H9 (cell line): Measurements from ENCODE around the gene SIPA1L3. TPM values are rescaled to one million over a fixed set of nuclear protein-coding genes. Genes with fewer than 3 reads are reported as not detected.

Source experiments
- DNase-seq: peaks from one replicate; pipeline ENCODE4 v3.0.0-alpha.2; 2017
- H2AFZ ChIP-seq: one replicate; pipeline ENCODE4 v1.6.1; 2013; ENCODE audit warnings: mild to moderate bottlenecking, low read length, control low read depth, moderate library complexity
- H2AK5ac ChIP-seq: 2 replicates; pipeline ENCODE4 v1.6.1; 2013; ENCODE audit warnings: low read length, control low read depth, mixed read lengths; ENCODE audit not compliant: insufficient read length
- H2BK120ac ChIP-seq: one replicate; pipeline ENCODE4 v1.6.1; 2013; ENCODE audit warnings: low read depth, mild to moderate bottlenecking, low read length, control low read depth, inconsistent platforms; ENCODE audit not compliant: poor library complexity, severe bottlenecking
- H2BK12ac ChIP-seq: 2 replicates; pipeline ENCODE4 v1.6.1; 2013; ENCODE audit warnings: low read length, control low read depth, mixed read lengths, low read depth; ENCODE audit not compliant: insufficient read length
- H2BK15ac ChIP-seq: 2 replicates; pipeline ENCODE4 v1.6.1; 2013; ENCODE audit warnings: low read depth, low read length, control low read depth
- H2BK20ac ChIP-seq: one replicate; pipeline ENCODE4 v1.6.1; 2013; ENCODE audit warnings: low read depth, mild to moderate bottlenecking, low read length, control low read depth, inconsistent platforms; ENCODE audit not compliant: poor library complexity, severe bottlenecking
- H2BK5ac ChIP-seq: 2 replicates; pipeline ENCODE4 v1.6.1; 2013; ENCODE audit warnings: low read length, control low read depth, mixed read lengths; ENCODE audit not compliant: insufficient read length
- H3K14ac ChIP-seq: 2 replicates; pipeline ENCODE4 v1.6.1; 2013; ENCODE audit warnings: low read length, control low read depth; ENCODE audit not compliant: insufficient read depth
- H3K18ac ChIP-seq: 2 replicates; pipeline ENCODE4 v1.6.1; 2013; ENCODE audit warnings: low read depth, mild to moderate bottlenecking, mixed read lengths, low read length, control low read depth; ENCODE audit not compliant: insufficient read length
- H3K23ac ChIP-seq: 2 replicates; pipeline ENCODE4 v1.6.1; 2013; ENCODE audit warnings: low read length, control low read depth, mixed read lengths, low read depth; ENCODE audit not compliant: insufficient read length
- H3K23me2 ChIP-seq: 2 replicates; pipeline ENCODE4 v1.6.1; 2013; ENCODE audit warnings: low read depth, mild to moderate bottlenecking, mixed read lengths, low read length, control low read depth; ENCODE audit not compliant: insufficient read length, poor library complexity, severe bottlenecking
- H3K27ac ChIP-seq: 2 replicates; pipeline ENCODE4 v1.5.1; 2013; ENCODE audit warnings: low read length, control low read depth, mixed read lengths, low read depth; ENCODE audit not compliant: insufficient read length
- H3K27me3 ChIP-seq: 2 replicates; pipeline ENCODE4 v1.6.1; 2013; ENCODE audit warnings: low read length, control low read depth, inconsistent platforms; ENCODE audit not compliant: insufficient read depth
- H3K4ac ChIP-seq: 2 replicates; pipeline ENCODE4 v1.6.1; 2013; ENCODE audit warnings: low read depth, mild to moderate bottlenecking, control low read depth, inconsistent platforms, low read length, moderate library complexity
- H3K4me1 ChIP-seq: 2 replicates; pipeline ENCODE4 v1.6.1; 2013; ENCODE audit warnings: low read length, control low read depth, inconsistent platforms; ENCODE audit not compliant: insufficient read depth
- H3K4me2 ChIP-seq: 2 replicates; pipeline ENCODE4 v1.6.1; 2013; ENCODE audit warnings: low read length, control low read depth, mixed read lengths; ENCODE audit not compliant: insufficient read length, insufficient read depth
- H3K56ac ChIP-seq: 2 replicates; pipeline ENCODE4 v1.6.1; 2013; ENCODE audit warnings: low read depth, mild to moderate bottlenecking, mixed read lengths, low read length, control low read depth; ENCODE audit not compliant: insufficient read length
- H3K79me1 ChIP-seq: 2 replicates; pipeline ENCODE4 v1.6.1; 2013; ENCODE audit warnings: low read depth, mild to moderate bottlenecking, moderate library complexity, low read length, control low read depth, inconsistent platforms; ENCODE audit not compliant: insufficient read depth, poor library complexity, severe bottlenecking
- H3K79me2 ChIP-seq: 2 replicates; pipeline ENCODE4 v1.6.1; 2013; ENCODE audit warnings: low read length, control low read depth, inconsistent platforms; ENCODE audit not compliant: insufficient read depth
- H3K9ac ChIP-seq: 2 replicates; pipeline ENCODE4 v1.6.1; 2013; ENCODE audit warnings: low read length, control low read depth, mixed read lengths; ENCODE audit not compliant: insufficient read length; ENCODE audit errors: extremely low read depth
- H3K9me3 ChIP-seq: one replicate; pipeline ENCODE4 v1.6.1; 2013; ENCODE audit warnings: low read depth, low read length, inconsistent platforms; ENCODE audit not compliant: control insufficient read depth
- H3T11ph ChIP-seq: one replicate; pipeline ENCODE4 v1.6.1; 2013; ENCODE audit warnings: mild to moderate bottlenecking, low read length, control low read depth, inconsistent platforms
- H4K20me1 ChIP-seq: one replicate; pipeline ENCODE4 v1.6.1; 2013; ENCODE audit not compliant: control insufficient read depth, insufficient read length, insufficient read depth
- H4K5ac ChIP-seq: 2 replicates; pipeline ENCODE4 v1.6.1; 2013; ENCODE audit warnings: low read depth, mild to moderate bottlenecking, mixed read lengths, low read length, control low read depth; ENCODE audit not compliant: insufficient read length
- H4K8ac ChIP-seq: replicated peaks from 2 replicates; pipeline ENCODE4 v1.6.1; 2013; ENCODE audit warnings: low read length, control low read depth, mixed read lengths, low read depth; ENCODE audit not compliant: insufficient read length
- H4K91ac ChIP-seq: 2 replicates; pipeline ENCODE4 v1.6.1; 2013; ENCODE audit warnings: low read depth, mild to moderate bottlenecking, moderate library complexity, mixed read lengths, low read length, control low read depth; ENCODE audit not compliant: insufficient read length
- H3K27ac Mint-ChIP-seq, 3 experiments: 2 replicates in 2 of 3; 3 replicates in 1 of 3; pipeline ENCODE4 v1.8.0; 2020 to 2021; ENCODE audit warnings: mixed read lengths in 3 of 3, mild to moderate bottlenecking in 1 of 3, moderate library complexity in 1 of 3
- H3K27me3 Mint-ChIP-seq: 2 replicates; pipeline ENCODE4 v1.8.0; 2021; ENCODE audit warnings: low read depth, mild to moderate bottlenecking, moderate library complexity, mixed read lengths
- H3K36me3 Mint-ChIP-seq, 3 experiments: 2 replicates in 2 of 3; 3 replicates in 1 of 3; pipeline ENCODE4 v1.8.0; 2020 to 2021; ENCODE audit warnings: low read depth in 3 of 3, mixed read lengths in 3 of 3; ENCODE audit not compliant: insufficient read depth in 1 of 3
- H3K4me1 Mint-ChIP-seq, 2 experiments: 2 replicates each; pipeline ENCODE4 v1.8.0; 2020; ENCODE audit warnings: mixed read lengths in 2 of 2
- H3K4me3 Mint-ChIP-seq, 2 experiments: 2 replicates in 1 of 2; 3 replicates in 1 of 2; pipeline ENCODE4 v1.8.0; 2020 to 2021; ENCODE audit warnings: mild to moderate bottlenecking in 2 of 2, mixed read lengths in 2 of 2, moderate library complexity in 1 of 2
- H3K9me3 Mint-ChIP-seq, 2 experiments: 2 replicates in 1 of 2; 3 replicates in 1 of 2; pipeline ENCODE4 v1.8.0; 2020; ENCODE audit warnings: mild to moderate bottlenecking in 2 of 2, mixed read lengths in 2 of 2, moderate library complexity in 1 of 2
- CTCF ChIP-seq: fragments of 200-600 bp; sonication (generic); conservative IDR thresholded peaks from 3 replicates; pipeline ENCODE4 v1.8.0; 2021; ENCODE audit warnings: antibody characterized with exemption, mild to moderate bottlenecking
- WGBS: extraction: QIAGEN DNeasy Blood & Tissue Kit; methylation state at CpG from one replicate; pipeline ENCODE4 v1.1.7; 2013; ENCODE audit warnings: missing lambda C conversion rate, low lambda C conversion rate, mixed read lengths; ENCODE audit not compliant: insufficient read length; ENCODE audit errors: extremely low coverage; 5-methylcytosine and 5-hydroxymethylcytosine counted together
- total RNA-seq: library from RNA; stranded (reverse); gene quantifications from 2 replicates; pipeline ENCODE4 v1.2.1, GENCODE V29; 2021

Gene SIPA1L3
- total RNA-seq, 1 experiment from 2014 or later, result 40.1 TPM

- H3K23me2 ChIP-seq, result peaks cover 2% of the 10 kb centered on the region
- H3K9me3 Mint-ChIP-seq, result no peaks in the 10 kb centered on the region
- H3T11ph ChIP-seq, result no peak overlapping the region
- H3K27ac ChIP-seq, result no peak overlapping the region
- H3K23ac ChIP-seq, result no peak overlapping the region
- H3K36me3 Mint-ChIP-seq, result no peaks in the 10 kb centered on the region
- no peaks in the 10 kb centered on the region; the same call in 1 of the 2 replicates for H3K27me3 ChIP-seq
- H3K79me2 ChIP-seq, result no peaks in the 10 kb centered on the region
- no peak overlapping the region for H3K18ac ChIP-seq
- no peaks in the 10 kb centered on the region for H3K79me1 ChIP-seq
- H3K56ac ChIP-seq, result no peak overlapping the region
- WGBS, result no CpG with 5 or more reads among the region's 7 CpGs
- H4K8ac ChIP-seq, result no peak overlapping the region
- H3K4me1 ChIP-seq, result no peaks in the 10 kb centered on the region
- H4K5ac ChIP-seq, result no peak overlapping the region
- H4K91ac ChIP-seq, result no peak overlapping the region
- no peak overlapping the region for H3K4ac ChIP-seq
- DNase-seq, result peak; percentile 85
- no peak overlapping the region for H2BK5ac ChIP-seq
- no peaks in the 10 kb centered on the region for H4K20me1 ChIP-seq
- H3K4me3 Mint-ChIP-seq, result no peak overlapping the region; a peak in 1 of 5 replicates
- peaks cover 60% of the 10 kb centered on the region for H3K27me3 Mint-ChIP-seq
- no peak overlapping the region for H3K14ac ChIP-seq
- H3K9ac ChIP-seq, result no peak overlapping the region
- H3K9me3 ChIP-seq, result no peaks in the 10 kb centered on the region
- H2BK120ac ChIP-seq, result no peak overlapping the region
- no peak overlapping the region for H2BK20ac ChIP-seq
- H2BK15ac ChIP-seq, result no peak overlapping the region
- no peak overlapping the region for H3K4me2 ChIP-seq
- no peak overlapping the region for H2AFZ ChIP-seq
- no peak overlapping the region for H2BK12ac ChIP-seq
- H2AK5ac ChIP-seq, result no peak overlapping the region
- peaks cover 9 to 16% of the 10 kb centered on the region in 2 experiments for H3K4me1 Mint-ChIP-seq
- peak; percentile 96 for TF ChIP-seq CTCF
- H3K27ac Mint-ChIP-seq, result peak overlapping the region in 2 of 3 experiments; percentile 14 to 79; a peak in 2 of 7 replicates
Observed at GRCh38 chr19:38233740-38234251, 326.8 kb downstream of the SIPA1L3 start.
